ENCODE results near the gene TMEM221.

DNA sequence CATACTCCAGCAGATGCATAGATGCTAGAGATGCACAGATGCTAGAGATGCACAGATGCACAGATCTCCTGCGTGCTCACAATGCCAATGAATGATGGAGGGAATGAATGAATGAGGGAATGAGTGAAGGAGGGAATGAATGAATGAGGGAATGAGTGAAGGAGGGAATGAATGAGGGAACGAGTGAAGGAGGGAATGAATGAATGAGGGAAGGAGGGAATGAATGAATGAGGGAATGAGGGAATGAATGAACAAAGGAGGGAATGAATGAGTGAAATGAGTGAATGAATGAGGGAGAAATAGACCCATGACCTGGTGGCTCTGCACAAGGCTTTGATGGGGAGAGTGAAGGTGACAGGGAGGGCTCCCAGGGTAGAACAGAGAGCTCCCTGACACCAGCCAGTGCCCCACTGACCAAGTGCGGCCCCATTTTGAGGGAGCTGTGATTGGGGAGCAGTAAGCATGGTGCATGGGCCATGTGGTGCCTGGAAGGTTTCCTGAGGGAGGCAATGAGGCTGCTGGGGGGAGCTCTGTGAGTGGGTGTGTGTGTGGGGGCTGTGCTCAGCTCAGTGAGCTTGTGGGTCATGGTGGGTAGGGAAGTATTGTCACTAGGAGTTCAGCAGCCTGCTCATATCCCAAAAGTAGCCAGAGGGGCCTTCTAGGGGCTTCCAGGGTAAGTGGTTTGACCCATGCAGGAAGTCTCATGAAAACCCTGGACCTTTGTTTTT, 34.6 kb upstream of the TMEM221 start:
- no peak for TF ChIP-seq EZH2 (IDR thresholded peaks at IDR 0.05; ENCODE audit: borderline replicate concordance, low read depth, low read length, severe bottlenecking)
- TF ChIP-seq, protein P1, sequence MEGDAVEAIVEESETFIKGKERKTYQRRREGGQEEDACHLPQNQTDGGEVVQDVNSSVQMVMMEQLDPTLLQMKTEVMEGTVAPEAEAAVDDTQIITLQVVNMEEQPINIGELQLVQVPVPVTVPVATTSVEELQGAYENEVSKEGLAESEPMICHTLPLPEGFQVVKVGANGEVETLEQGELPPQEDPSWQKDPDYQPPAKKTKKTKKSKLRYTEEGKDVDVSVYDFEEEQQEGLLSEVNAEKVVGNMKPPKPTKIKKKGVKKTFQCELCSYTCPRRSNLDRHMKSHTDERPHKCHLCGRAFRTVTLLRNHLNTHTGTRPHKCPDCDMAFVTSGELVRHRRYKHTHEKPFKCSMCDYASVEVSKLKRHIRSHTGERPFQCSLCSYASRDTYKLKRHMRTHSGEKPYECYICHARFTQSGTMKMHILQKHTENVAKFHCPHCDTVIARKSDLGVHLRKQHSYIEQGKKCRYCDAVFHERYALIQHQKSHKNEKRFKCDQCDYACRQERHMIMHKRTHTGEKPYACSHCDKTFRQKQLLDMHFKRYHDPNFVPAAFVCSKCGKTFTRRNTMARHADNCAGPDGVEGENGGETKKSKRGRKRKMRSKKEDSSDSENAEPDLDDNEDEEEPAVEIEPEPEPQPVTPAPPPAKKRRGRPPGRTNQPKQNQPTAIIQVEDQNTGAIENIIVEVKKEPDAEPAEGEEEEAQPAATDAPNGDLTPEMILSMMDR (IDR thresholded peaks at IDR 0.05; ENCODE audit: borderline replicate concordance, extremely low read depth, low read length, poor library complexity, severe bottlenecking): no peak

Data from DND-41 (cell line).